ENCODE measurements around the gene REM1.
A peak's percentile ranks its signal among the peaks of the same experiment; 100 is the strongest.

Gene REM1

DNA sequence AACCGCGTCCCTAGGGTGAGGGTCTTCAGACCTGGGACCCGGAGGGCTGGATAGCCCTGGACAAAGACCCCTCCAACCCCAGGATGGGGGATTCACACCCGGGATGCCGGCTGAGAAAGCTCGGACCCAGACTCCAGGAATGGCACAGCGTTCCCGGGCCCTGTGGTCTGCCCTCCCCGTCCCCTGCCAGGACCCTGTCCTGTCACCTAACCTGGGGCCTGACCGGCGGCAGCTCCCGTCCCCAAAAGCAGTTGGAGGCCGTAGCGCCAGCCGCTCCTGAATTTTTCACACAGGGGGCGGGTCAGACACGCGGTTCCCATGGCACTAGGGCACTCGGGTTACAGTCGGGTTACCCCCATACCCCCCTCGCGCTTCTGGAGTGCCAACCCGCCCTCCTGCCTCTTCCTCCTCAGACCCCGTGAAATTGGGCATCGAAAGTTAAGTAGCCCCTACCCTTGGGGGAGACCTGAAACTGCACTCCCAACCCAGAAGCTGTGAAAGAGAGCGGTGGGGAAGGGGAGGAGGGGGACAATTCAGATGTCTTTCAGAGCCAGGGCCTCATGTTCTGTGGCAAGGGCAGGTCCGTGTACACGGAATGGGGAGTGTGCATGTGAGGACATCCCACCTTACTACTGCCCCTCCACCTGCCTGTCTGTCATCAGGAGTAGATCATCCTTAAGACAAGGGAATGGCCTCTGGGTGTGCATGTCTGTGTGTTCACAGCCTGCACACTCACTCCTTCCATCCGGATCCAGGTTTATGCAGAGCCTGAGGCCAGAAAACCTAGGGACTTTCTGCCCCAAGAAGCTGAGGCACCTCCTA lies 595 bp downstream of the REM1 start:
- Histone ChIP-seq H3K4me3 (ENCODE audit: low read length) (peak overlapping the region; percentile 31; the same call in 1 of the 2 replicates), H3K27me3 (replicated peaks; ENCODE audit: insufficient read depth, low read length) (0 out of 2 replicates have a peak, but pooled peaks cover 9% of the 10 kb centered on the region), H3K9me2 (replicated peaks; ENCODE audit: insufficient read depth, low read length) (no peaks in the 10 kb centered on the region), H2AFZ (ENCODE audit: low read length) (0 out of 2 replicates have a peak overlapping the region, but pooled peaks have one; percentile 3), H3K9me3 (replicated peaks; ENCODE audit: insufficient read depth, low read length) (no peaks in the 10 kb centered on the region), H3K27ac (ENCODE audit: low read length) (no peak overlapping the region), H3K36me3 (replicated peaks; ENCODE audit: insufficient read depth, low read length) (no peaks in the 10 kb centered on the region), H3K4me2 (ENCODE audit: low read depth, low read length) (peak overlapping the region; percentile 58), H4K20me1 (ENCODE audit: insufficient read depth, low read length) (no peaks in the 10 kb centered on the region), H3K9ac (ENCODE audit: low read length) (no peak overlapping the region), H3K79me2 (ENCODE audit: low read length) (no peaks in the 10 kb centered on the region), H3F3A (ENCODE audit: insufficient read depth, low read length) (no peaks in the 10 kb centered on the region), H3K4me1 (ENCODE audit: low read length) (peaks cover 10% of the 10 kb centered on the region; the same call in 1 of the 2 replicates)
- TF ChIP-seq EZH2 (optimal IDR thresholded peaks at IDR 0.05; ENCODE audit: low read depth, low read length): no peak
- TF ChIP-seq EZH2phosphoT487 (IDR thresholded peaks at IDR 0.05; ENCODE audit: low read length): no peak
- TF ChIP-seq, protein P1, sequence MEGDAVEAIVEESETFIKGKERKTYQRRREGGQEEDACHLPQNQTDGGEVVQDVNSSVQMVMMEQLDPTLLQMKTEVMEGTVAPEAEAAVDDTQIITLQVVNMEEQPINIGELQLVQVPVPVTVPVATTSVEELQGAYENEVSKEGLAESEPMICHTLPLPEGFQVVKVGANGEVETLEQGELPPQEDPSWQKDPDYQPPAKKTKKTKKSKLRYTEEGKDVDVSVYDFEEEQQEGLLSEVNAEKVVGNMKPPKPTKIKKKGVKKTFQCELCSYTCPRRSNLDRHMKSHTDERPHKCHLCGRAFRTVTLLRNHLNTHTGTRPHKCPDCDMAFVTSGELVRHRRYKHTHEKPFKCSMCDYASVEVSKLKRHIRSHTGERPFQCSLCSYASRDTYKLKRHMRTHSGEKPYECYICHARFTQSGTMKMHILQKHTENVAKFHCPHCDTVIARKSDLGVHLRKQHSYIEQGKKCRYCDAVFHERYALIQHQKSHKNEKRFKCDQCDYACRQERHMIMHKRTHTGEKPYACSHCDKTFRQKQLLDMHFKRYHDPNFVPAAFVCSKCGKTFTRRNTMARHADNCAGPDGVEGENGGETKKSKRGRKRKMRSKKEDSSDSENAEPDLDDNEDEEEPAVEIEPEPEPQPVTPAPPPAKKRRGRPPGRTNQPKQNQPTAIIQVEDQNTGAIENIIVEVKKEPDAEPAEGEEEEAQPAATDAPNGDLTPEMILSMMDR (IDR thresholded peaks at IDR 0.05; ENCODE audit: low read length): no peak
- no peak for DNase-seq

DNA sequence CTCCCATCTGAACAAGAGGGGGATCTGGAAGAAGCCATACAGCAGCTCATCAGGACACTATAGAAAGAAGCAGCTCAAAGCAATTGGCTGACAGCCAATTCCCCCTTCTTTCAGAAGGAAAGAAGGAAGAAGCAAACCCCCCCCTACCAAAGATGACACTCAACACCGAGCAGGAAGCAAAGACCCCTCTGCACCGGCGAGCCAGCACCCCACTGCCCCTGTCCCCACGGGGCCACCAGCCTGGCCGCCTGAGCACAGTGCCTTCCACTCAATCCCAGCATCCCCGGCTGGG lies 1.2 kb downstream of the REM1 start:
- H3K36me3 ChIP-seq (replicated peaks; ENCODE audit: insufficient read depth, low read length): no peaks in the 10 kb centered on the region
- no peaks in the 10 kb centered on the region for H3K9me2 ChIP-seq (replicated peaks; ENCODE audit: insufficient read depth, low read length)
- TF ChIP-seq, protein P1 (IDR thresholded peaks at IDR 0.05; ENCODE audit: low read length): no peak
- TF ChIP-seq EZH2 (optimal IDR thresholded peaks at IDR 0.05; ENCODE audit: low read depth, low read length) (no peak), EZH2phosphoT487 (IDR thresholded peaks at IDR 0.05; ENCODE audit: low read length) (no peak)
- no peaks in the 10 kb centered on the region for H3K9me3 ChIP-seq (replicated peaks; ENCODE audit: insufficient read depth, low read length)
- no peak overlapping the region for H2AFZ ChIP-seq (ENCODE audit: low read length)
- H3K27ac ChIP-seq (ENCODE audit: low read length): no peak overlapping the region
- no peak overlapping the region for H3K9ac ChIP-seq (ENCODE audit: low read length)
- H3F3A ChIP-seq (ENCODE audit: insufficient read depth, low read length): no peaks in the 10 kb centered on the region
- H3K4me1 ChIP-seq (ENCODE audit: low read length): peaks cover 10% of the 10 kb centered on the region; the same call in 1 of the 2 replicates
- no peak for DNase-seq
- H3K27me3 ChIP-seq (replicated peaks; ENCODE audit: insufficient read depth, low read length): 0 out of 2 replicates have a peak, but pooled peaks cover 9% of the 10 kb centered on the region
- no peak overlapping the region for H3K4me3 ChIP-seq (ENCODE audit: low read length)
- H3K4me2 ChIP-seq (ENCODE audit: low read depth, low read length): no peak overlapping the region
- no peaks in the 10 kb centered on the region for H3K79me2 ChIP-seq (ENCODE audit: low read length)
- H4K20me1 ChIP-seq (ENCODE audit: insufficient read depth, low read length): no peaks in the 10 kb centered on the region

DNA sequence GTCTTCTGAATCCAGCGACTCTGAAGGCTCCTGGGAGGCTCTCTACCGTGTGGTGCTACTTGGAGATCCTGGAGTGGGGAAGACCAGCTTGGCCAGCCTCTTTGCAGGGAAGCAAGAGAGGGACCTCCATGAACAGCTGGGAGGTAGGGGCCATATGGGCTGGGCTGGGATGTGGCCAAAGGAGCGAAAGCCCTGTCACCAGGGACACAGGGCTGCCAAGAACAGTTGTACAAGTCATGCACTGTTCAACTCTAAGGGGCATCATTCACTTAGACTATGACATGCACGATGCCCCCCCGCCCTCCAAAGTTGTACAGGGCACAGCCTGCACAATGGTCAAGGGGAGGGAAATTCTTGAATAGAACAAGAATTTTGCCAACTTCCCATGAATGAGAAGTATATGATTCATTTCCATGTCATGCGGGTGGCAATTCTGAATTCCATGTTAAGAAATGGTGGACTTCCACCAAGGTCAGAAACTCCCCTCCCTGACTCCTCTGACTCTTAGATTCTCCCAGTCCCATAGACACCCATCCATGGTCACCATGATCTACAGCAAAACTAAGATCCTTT lies 1.6 kb downstream of the REM1 start:
- no peaks in the 10 kb centered on the region for H3K9me3 ChIP-seq (replicated peaks; ENCODE audit: insufficient read depth, low read length)
- H3K4me3 ChIP-seq (ENCODE audit: low read length): no peak overlapping the region

More for the DNA sequence above, 1.6 kb downstream of the REM1 start:
- H3K4me1 ChIP-seq (ENCODE audit: low read length): peaks cover 10% of the 10 kb centered on the region; the same call in 1 of the 2 replicates
- H3K9me2 ChIP-seq (replicated peaks; ENCODE audit: insufficient read depth, low read length): no peaks in the 10 kb centered on the region
- H3K79me2 ChIP-seq (ENCODE audit: low read length): no peaks in the 10 kb centered on the region
- no peak overlapping the region for H3K27ac ChIP-seq (ENCODE audit: low read length)
- H4K20me1 ChIP-seq (ENCODE audit: insufficient read depth, low read length): no peaks in the 10 kb centered on the region
- no peak overlapping the region for H3K9ac ChIP-seq (ENCODE audit: low read length)
- H3K36me3 ChIP-seq (replicated peaks; ENCODE audit: insufficient read depth, low read length): no peaks in the 10 kb centered on the region
- H3F3A ChIP-seq (ENCODE audit: insufficient read depth, low read length): no peaks in the 10 kb centered on the region
- no peak overlapping the region for H2AFZ ChIP-seq (ENCODE audit: low read length)
- DNase-seq: no peak
- H3K27me3 ChIP-seq (replicated peaks; ENCODE audit: insufficient read depth, low read length): 0 out of 2 replicates have a peak, but pooled peaks cover 9% of the 10 kb centered on the region
- H3K4me2 ChIP-seq (ENCODE audit: low read depth, low read length): no peak overlapping the region
- TF ChIP-seq, protein P1 (IDR thresholded peaks at IDR 0.05; ENCODE audit: low read length): no peak
- TF ChIP-seq EZH2phosphoT487 (IDR thresholded peaks at IDR 0.05; ENCODE audit: low read length): no peak
- no peak for TF ChIP-seq EZH2 (optimal IDR thresholded peaks at IDR 0.05; ENCODE audit: low read depth, low read length)

Measured in MM.1S (cell line).